NCI-H146 treated with DMSO at 0.1 percent for 48 hours (cell line): ENCODE results near the gene ASB6.
"Not testable (repeated sequence)": the region's sequence is repeated elsewhere in the genome, so short reads cannot be mapped to it uniquely, and the experiment has no call there.

Experiments
- DNase-seq: peaks from one replicate; lab custom pipeline; 2025; ENCODE audit not compliant: unreplicated experiment; lab: John Stamatoyannopoulos, UW

The ASB6 gene

GRCh38 chr9:129667850-129668249 is 25.9 kb upstream of the ASB6 start:
- no peak for DNase-seq

GRCh38 chr9:129667378-129667777 is 25.4 kb upstream of the ASB6 start:
- DNase-seq: no peak

- no peak for DNase-seq
Measured at GRCh38 chr9:129666575-129666974, 24.6 kb upstream of the ASB6 start.

DNA sequence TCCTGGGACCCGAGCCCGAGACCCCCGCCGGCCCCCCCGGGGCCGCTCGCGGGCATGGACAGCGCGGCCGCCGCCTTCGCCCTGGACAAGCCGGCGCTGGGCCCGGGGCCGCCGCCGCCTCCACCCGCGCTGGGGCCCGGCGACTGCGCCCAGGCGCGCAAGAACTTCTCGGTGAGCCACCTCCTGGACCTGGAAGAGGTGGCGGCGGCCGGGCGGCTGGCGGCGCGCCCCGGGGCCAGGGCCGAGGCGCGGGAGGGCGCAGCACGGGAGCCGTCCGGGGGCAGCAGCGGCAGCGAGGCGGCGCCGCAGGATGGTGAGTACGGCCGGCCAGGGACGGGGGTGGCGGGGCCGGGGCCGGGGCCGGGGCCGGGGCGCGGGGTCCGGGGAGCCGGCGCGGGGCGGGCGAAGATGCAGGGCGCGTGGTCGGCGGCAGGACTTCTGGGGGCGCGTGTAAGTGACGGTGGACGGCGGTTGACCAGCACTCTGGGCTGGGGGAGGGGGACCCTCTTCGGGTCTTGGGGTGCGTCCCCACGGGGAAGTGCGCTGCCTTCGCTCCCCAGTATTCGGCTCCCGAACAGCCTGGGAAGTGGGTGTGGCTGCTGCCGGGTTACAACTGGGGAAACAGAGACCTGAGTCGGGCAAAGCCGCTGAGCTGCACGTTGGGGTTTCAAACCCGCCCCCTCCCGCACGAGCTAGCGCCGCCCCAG is 24.0 kb upstream of the ASB6 start:
- no peak for DNase-seq

- DNase-seq: no peak
Measured at GRCh38 chr9:129665389-129665775, 23.4 kb upstream of the ASB6 start, which contains the start of gene PRRX2. Gene PRRX2, plus strand, starts transcription at chr9:129665647. Its CDS starts 221 bp downstream, at chr9:129665868.

DNA sequence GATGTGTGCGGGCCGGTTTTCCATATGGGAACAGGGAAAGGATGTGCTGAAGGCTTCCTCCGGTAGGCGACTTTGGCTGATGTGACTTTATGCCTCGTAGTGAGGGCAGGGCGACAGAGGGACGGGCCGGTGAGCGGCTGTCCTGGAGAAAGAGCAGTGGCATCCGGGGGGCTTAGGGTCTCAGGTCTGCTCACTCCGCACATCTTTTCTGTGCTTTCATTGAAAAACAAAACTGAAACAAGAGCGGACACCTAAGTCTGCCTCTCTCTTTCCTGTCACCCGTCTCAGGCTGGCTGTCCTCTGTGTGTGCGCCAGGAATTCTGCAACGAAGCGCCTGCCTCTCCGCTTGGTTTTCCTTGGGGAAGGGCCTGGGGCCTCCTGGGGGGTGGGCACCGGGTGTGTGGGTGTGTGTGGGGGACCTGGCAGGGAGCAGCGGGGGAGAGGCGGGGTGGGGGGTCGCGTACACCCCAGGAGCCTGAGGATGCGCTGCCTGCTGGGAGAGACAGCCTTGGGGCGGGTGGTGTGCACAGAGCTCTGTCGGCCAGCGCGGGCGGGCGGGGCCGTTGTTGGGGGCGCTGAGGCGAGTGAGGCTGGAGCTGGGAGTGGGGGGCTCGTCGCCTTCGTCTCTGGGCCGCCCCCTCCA is 22.9 kb upstream of the ASB6 start:
- DNase-seq: no peak

- not testable (repeated sequence) for DNase-seq
Measured at GRCh38 chr9:129662239-129662638, 20.3 kb upstream of the ASB6 start.

- DNase-seq: no peak
Measured at GRCh38 chr9:129661029-129661428, 19.1 kb upstream of the ASB6 start.

DNA sequence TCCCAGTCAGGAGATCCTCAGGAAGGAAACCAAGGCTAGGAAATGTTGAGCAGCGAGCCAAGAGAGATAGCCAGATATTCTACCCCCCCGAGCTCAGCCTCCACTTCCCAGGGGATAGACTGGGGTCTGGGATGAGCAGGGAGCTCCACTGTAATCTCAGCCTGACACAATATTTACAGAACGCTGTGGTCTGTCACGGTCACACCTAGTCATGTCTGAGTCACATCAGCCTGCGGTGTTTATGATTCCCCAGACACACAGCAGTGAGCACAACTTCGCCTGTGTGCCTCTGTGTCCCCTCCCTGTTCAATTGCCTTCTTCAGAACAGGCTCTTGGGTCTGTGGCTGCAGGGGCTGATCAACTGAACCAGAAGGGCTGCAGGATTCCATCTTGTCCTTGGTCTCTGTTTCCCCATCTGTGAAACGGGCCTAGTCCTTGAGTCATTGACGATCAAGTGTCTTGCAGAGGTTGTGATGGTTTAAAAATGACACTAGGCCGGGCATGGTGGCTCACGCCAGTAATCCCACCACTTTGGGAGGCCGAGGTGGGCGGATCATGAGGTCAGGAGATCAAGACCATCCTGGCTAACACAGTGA is 14.9 kb upstream of the ASB6 start:
- DNase-seq: no peak

DNA sequence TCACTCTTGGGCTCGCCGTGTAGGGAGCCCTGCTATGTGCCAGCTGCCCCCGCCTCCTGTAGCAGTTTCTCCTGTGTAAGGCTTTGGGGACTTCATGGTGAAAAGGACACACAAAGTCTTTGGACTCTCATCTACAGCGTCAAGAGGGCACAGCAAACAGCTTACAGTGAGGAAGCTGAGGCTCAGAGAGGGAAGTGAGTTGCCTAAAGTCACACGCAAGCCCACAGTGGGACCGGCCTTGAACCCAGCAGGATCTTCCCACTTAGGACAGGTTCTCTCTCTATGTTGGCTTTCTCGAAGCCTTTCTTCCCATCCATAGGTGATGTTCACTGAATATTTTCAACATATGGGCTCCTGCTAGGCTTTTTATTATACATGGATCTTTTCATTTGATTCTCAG is 13.7 kb upstream of the ASB6 start:
- DNase-seq: no peak

- DNase-seq: no peak
Measured at GRCh38 chr9:129655154-129655553, 13.2 kb upstream of the ASB6 start.

DNA sequence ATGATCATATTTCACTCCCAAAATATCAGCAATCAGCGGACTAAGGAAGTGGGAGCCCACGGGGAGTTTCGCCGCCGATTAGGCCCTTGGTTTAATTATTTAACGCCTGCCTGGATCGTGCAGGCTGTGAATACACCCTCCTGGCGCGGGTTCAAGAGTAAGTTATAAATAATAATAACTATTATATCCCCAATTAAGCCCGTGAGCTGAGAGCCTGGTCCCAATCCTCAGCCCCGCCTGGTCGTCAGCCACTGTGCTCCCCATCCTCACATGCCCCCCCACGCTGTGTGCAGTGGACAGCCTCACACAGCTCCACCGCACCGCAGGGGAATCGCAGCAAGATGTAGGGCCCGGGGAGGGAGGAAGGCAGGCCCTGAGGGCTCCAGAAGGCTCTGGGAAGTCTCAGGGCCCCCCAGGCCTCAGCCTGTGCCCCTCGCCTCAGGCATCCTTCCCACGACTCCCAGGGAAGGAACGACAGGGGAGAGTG is 12.6 kb upstream of the ASB6 start:
- DNase-seq: no peak

- DNase-seq: no peak
Measured at GRCh38 chr9:129653823-129654553, 12.0 kb upstream of the ASB6 start.

- no peak for DNase-seq
Measured at GRCh38 chr9:129650680-129651235, 8.8 kb upstream of the ASB6 start.

DNA sequence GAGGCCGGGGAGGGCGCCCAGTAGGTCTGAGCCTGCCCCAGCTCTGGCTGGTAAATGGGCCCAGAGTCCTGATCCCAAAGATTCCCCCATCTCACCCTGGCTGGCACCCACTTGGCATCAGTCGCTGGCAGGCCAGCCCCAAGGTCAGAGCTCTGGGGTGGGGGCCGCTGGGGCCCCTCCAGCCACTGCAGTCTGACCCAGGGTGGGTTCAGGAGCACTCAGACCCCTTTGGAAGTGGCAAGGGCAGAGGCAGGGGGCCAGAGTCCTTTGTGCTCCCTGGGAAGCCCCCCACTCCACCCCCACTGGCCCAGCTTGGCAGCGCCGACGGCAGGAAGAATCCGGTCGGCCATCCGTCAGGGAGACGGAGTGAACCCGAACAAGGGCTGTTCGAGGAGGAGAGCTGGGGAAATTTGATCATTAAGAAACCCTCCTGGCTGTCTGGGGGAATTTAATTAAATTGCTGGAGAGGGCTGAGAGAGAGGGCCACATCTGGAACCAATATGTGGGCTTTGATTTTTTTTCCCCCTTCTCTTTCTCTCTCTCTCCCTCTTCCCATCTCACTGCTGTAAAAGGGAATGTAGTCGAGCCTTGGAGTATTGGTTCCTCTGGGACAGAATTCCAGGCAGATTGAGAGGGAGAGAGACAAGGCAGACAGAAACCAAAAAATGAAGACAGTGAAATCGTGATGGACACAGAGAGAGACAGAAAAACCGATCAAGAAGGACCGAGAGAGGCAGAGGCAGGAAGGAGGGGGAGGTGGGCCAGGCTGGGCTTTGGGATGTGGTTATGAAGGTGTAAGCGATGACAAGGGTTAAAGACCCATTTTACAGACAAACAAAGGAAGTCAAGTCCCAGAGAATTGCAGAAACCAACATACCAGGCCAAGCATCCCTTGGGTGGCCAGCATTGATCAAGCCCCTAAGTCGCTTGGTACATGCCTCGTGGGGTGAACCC is 8.1 kb upstream of the ASB6 start:
- no peak for DNase-seq

DNA sequence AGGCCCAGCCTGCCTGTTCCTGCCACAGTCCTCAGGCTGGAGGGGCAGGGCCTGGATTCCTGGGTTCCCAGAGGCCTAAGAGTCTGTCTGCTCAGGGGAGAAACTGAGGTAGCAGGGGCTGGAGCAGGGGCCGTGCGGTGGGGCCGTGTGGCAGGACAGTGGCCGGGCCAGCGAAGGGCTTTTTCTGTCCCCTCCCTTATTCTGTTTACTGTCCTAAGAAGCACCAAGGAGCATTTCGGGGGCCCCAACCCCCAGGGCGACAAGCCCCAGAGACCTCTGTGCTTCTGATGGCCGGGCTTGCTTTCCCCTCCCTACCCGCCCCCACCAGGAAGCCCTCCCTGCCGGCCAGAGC is 6.8 kb upstream of the ASB6 start:
- DNase-seq: no peak

GRCh38 chr9:129648092-129648763 is 6.3 kb upstream of the ASB6 start:
- no peak for DNase-seq

- DNase-seq: no peak
Measured at GRCh38 chr9:129647635-129648034, 5.7 kb upstream of the ASB6 start.

GRCh38 chr9:129646654-129647053 is 4.7 kb upstream of the ASB6 start:
- DNase-seq: no peak

GRCh38 chr9:129646252-129646651 is 4.3 kb upstream of the ASB6 start:
- DNase-seq: no peak
